Chondrocyte (in vitro differentiated cells): ENCODE data around the gene MYLK. TPM values are rescaled to one million over a fixed set of nuclear protein-coding genes. Genes with fewer than 3 reads are reported as not detected.
A peak's percentile ranks its signal among the peaks of the same experiment; 100 is the strongest.

Experiments used
- DNase-seq: peaks from one replicate; pipeline ENCODE4 v3.0.0; 2021; ENCODE audit warnings: mixed read lengths, low spot score
- H3K27ac Mint-ChIP-seq: one replicate; pipeline ENCODE4 v1.8.0; 2021; ENCODE audit warnings: mild to moderate bottlenecking, moderate library complexity, mixed read lengths; ENCODE audit not compliant: unreplicated experiment
- H3K27me3 Mint-ChIP-seq: 2 replicates; pipeline ENCODE4 v1.8.0; 2021; ENCODE audit warnings: low read depth, mixed read lengths
- H3K36me3 Mint-ChIP-seq: 2 replicates; pipeline ENCODE4 v1.8.0; 2021; ENCODE audit warnings: low read depth, mixed read lengths
- H3K4me1 Mint-ChIP-seq: 2 replicates; pipeline ENCODE4 v1.8.0; 2021; ENCODE audit warnings: low read depth, mild to moderate bottlenecking, mixed read lengths
- H3K4me3 Mint-ChIP-seq: one replicate; pipeline ENCODE4 v1.8.0; 2021; ENCODE audit warnings: mild to moderate bottlenecking, moderate library complexity, mixed read lengths; ENCODE audit not compliant: unreplicated experiment
- H3K9me3 Mint-ChIP-seq: 2 replicates; pipeline ENCODE4 v1.8.0; 2021; ENCODE audit warnings: low read depth, mixed read lengths
- CTCF ChIP-seq: fragments of 200-600 bp; sonication (generic); IDR thresholded peaks from 2 replicates; pipeline ENCODE4 v1.5.0; 2021; ENCODE audit warnings: antibody characterized with exemption, mild to moderate bottlenecking, moderate library complexity
- total RNA-seq: library from RNA; stranded (reverse); gene quantifications from 3 replicates; pipeline ENCODE4 v1.2.1, GENCODE V29; 2021

MYLK gene
- total RNA-seq, 1 donor from 2014 or later: 405 TPM

DNA sequence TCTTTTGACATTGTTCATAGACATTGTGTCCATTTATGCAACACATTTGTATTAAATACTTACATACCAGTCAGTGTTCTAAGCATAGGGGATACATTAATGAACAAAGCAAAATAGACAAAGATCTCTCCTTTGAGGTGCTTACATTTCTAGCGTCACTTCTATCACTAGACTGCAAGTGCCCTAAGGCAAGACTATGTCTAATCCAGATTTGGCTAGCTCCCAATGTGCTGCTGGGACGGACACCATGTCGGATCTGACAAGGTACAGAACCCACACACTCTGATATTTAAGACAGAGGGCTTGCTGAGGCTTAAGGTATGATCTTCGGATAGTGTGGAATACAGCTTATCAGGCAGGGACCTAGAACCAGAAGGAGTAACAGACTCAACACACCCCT is 41.4 kb downstream of the MYLK start:
- H3K9me3 Mint-ChIP-seq: peaks cover 49% of the 10 kb centered on the region
- no peaks in the 10 kb centered on the region for H3K27me3 Mint-ChIP-seq
- peaks cover 5% of the 10 kb centered on the region for H3K4me1 Mint-ChIP-seq
- no peak overlapping the region for H3K27ac Mint-ChIP-seq
- no peak overlapping the region for H3K4me3 Mint-ChIP-seq
- TF ChIP-seq CTCF: no peak
- DNase-seq: no peak
- H3K36me3 Mint-ChIP-seq: peaks cover 20% of the 10 kb centered on the region

DNA sequence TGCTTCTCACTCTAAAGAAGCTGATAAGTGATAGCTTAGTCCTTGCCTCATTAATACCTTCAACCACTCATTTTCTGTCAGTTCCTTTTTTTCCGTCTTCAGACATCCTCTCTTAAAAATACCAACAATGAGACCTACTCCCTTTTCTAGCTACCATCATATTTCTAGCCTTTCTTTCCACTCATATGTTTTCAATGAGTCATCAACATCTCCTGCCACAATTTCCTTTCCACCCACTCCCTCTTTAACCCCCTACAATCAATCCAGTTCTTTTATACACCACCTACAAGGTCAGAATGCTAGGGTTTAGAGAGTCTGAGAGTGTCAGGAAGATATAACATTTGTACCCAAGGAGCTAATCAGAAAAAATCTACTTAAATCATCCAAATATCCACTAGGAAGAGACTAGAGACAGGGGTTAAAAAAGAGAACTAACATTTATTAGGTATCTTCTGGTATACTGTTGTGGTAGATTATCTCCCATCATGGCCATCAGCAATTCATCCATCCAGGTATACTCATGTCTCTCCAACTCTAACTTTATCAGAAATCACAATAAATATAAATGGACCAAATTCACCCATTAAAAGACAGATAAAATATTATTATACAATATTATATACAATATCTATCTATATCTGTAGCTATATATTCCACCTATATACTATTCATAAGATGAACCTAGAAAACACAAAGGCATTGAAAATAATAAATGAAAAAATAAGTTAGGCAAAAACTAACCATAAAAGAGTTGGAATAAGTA is 42.5 kb downstream of the MYLK start:
- H3K4me3 Mint-ChIP-seq: no peak overlapping the region
- H3K27ac Mint-ChIP-seq: no peak overlapping the region
- no peak for DNase-seq
- H3K27me3 Mint-ChIP-seq: no peaks in the 10 kb centered on the region
- peaks cover 20% of the 10 kb centered on the region for H3K36me3 Mint-ChIP-seq
- no peak for TF ChIP-seq CTCF
- peaks cover 48% of the 10 kb centered on the region for H3K9me3 Mint-ChIP-seq
- peaks cover 5% of the 10 kb centered on the region for H3K4me1 Mint-ChIP-seq

DNA sequence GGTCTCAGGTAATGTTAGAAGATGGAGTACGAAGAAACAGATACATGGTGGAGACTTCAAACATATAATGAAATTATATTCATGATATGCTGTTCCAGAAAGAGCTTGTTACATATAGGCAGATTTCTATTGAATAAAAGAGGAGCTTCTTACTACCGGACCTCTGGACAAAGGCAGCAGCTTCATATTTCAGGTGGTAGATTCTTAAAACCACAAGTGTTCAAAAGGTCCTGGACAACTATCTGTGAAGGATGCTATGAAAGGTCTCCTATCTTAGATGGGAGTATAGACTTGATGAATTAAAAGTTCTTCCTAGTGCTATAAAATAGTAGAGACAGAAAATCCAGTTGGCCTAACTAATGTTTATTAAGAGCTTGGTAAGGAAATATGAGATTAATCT is 43.2 kb downstream of the MYLK start:
- no peak overlapping the region for H3K27ac Mint-ChIP-seq
- H3K36me3 Mint-ChIP-seq: peaks cover 20% of the 10 kb centered on the region
- no peaks in the 10 kb centered on the region for H3K27me3 Mint-ChIP-seq
- H3K4me3 Mint-ChIP-seq: no peak overlapping the region
- H3K9me3 Mint-ChIP-seq: peaks cover 43% of the 10 kb centered on the region
- H3K4me1 Mint-ChIP-seq: peaks cover 5% of the 10 kb centered on the region
- TF ChIP-seq CTCF: no peak
- DNase-seq: no peak

DNA sequence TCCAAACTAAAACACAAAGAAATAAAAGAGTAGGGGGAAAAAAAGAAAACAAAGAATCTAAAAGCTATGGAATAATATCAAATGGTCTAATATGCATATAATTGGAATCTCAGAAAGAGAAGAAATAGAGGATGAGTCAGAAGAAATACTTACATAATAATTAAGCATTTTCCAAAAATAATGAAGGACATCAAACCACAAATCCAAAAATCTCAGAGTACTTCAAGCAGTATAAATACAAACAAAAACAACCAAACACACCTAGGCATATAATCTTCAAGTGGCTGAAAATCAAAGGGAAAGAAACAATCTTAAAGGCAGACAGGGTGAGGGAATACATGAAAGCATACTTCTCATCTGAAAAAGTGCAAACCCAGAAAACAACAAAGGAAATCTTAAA is 46.3 kb downstream of the MYLK start:
- no peaks in the 10 kb centered on the region for H3K27me3 Mint-ChIP-seq
- H3K4me1 Mint-ChIP-seq: peaks cover 17% of the 10 kb centered on the region
- no peak overlapping the region for H3K27ac Mint-ChIP-seq
- H3K9me3 Mint-ChIP-seq: peaks cover 40% of the 10 kb centered on the region
- TF ChIP-seq CTCF: no peak
- H3K4me3 Mint-ChIP-seq: no peak overlapping the region
- peaks cover 23% of the 10 kb centered on the region for H3K36me3 Mint-ChIP-seq
- DNase-seq: no peak

- peaks cover 17% of the 10 kb centered on the region for H3K36me3 Mint-ChIP-seq
- no peaks in the 10 kb centered on the region for H3K27me3 Mint-ChIP-seq
- peak overlapping the region; percentile 4 for H3K27ac Mint-ChIP-seq
- DNase-seq: no peak
- no peak for TF ChIP-seq CTCF
- H3K9me3 Mint-ChIP-seq: peaks cover 19% of the 10 kb centered on the region
- no peak overlapping the region for H3K4me3 Mint-ChIP-seq
- peaks cover 15% of the 10 kb centered on the region for H3K4me1 Mint-ChIP-seq
Measured at GRCh38 chr3:123834631-123835030, 49.5 kb downstream of the MYLK start.
